ENCODE measurements around the gene RPS6KC1. TPM values are rescaled to one million over a fixed set of nuclear protein-coding genes. Genes with fewer than 3 reads are reported as not detected.

RPS6KC1 gene
- total RNA-seq, 2 experiments from 2014 or later, result 9.8 to 12.8 TPM

- ChIA-PET POLR2A (no interaction called here), CTCF (interaction anchor here (1.8 kb wide), 1 partner anchor 16 kb away, joined by 8 read pairs; no protein-coding TSS in a partner anchor)
- H3K4me1 Mint-ChIP-seq, result no peaks in the 10 kb centered on the region
- H3K36me3 Mint-ChIP-seq (ENCODE audit: low read depth), result no peaks in the 10 kb centered on the region
- DNase-seq, result no peak
- no peaks in the 10 kb centered on the region for H3K27me3 Mint-ChIP-seq
- no peak overlapping the region for H3K4me3 Mint-ChIP-seq
- no peak overlapping the region for H3K27ac Mint-ChIP-seq
- no peaks in the 10 kb centered on the region for H3K9me3 Mint-ChIP-seq
Observed at GRCh38 chr1:213245260-213245910, 194.3 kb downstream of the RPS6KC1 start.

GRCh38 chr1:213247038-213247437 lies 196.0 kb downstream of the RPS6KC1 start:
- ChIA-PET CTCF (interaction anchor here (0.6 to 1.8 kb wide), 2 partner anchors 17 to 226 kb away, joined by 4 to 8 read pairs; no protein-coding TSS in a partner anchor), POLR2A (interaction anchor here (0.7 kb wide), 1 partner anchor 17 kb away, joined by 6 read pairs; no protein-coding TSS in a partner anchor)
- no peaks in the 10 kb centered on the region for H3K27me3 Mint-ChIP-seq
- no peaks in the 10 kb centered on the region for H3K9me3 Mint-ChIP-seq
- H3K4me1 Mint-ChIP-seq, result no peaks in the 10 kb centered on the region
- no peak for DNase-seq
- no peak overlapping the region for H3K4me3 Mint-ChIP-seq
- H3K27ac Mint-ChIP-seq, result no peak overlapping the region
- no peaks in the 10 kb centered on the region for H3K36me3 Mint-ChIP-seq (ENCODE audit: low read depth)

- H3K4me1 Mint-ChIP-seq, result no peaks in the 10 kb centered on the region
- no peak for DNase-seq
- no peak overlapping the region for H3K4me3 Mint-ChIP-seq
- POLR2A ChIA-PET, result no interaction called here
- H3K9me3 Mint-ChIP-seq, result no peaks in the 10 kb centered on the region
- H3K36me3 Mint-ChIP-seq (ENCODE audit: low read depth), result no peaks in the 10 kb centered on the region
- CTCF ChIA-PET, result no interaction called here
- no peak overlapping the region for H3K27ac Mint-ChIP-seq
- no peaks in the 10 kb centered on the region for H3K27me3 Mint-ChIP-seq
Observed at GRCh38 chr1:213249395-213249794, 198.4 kb downstream of the RPS6KC1 start.

- H3K9me3 Mint-ChIP-seq, result no peaks in the 10 kb centered on the region
- CTCF ChIA-PET, result no interaction called here
- no peak for DNase-seq
- H3K27me3 Mint-ChIP-seq, result no peaks in the 10 kb centered on the region
- no peak overlapping the region for H3K4me3 Mint-ChIP-seq
- no peak overlapping the region for H3K27ac Mint-ChIP-seq
- no peaks in the 10 kb centered on the region for H3K4me1 Mint-ChIP-seq
- H3K36me3 Mint-ChIP-seq (ENCODE audit: low read depth), result no peaks in the 10 kb centered on the region
- POLR2A ChIA-PET, result no interaction called here
Observed at GRCh38 chr1:213250041-213250440, 199.0 kb downstream of the RPS6KC1 start.

GRCh38 chr1:213250446-213250845 lies 199.4 kb downstream of the RPS6KC1 start:
- Mint-ChIP-seq H3K4me1 (no peaks in the 10 kb centered on the region), H3K36me3 (ENCODE audit: low read depth) (no peaks in the 10 kb centered on the region), H3K9me3 (no peaks in the 10 kb centered on the region), H3K27me3 (no peaks in the 10 kb centered on the region), H3K4me3 (no peak overlapping the region), H3K27ac (no peak overlapping the region)
- DNase-seq, result no peak
- POLR2A ChIA-PET, result no interaction called here
- CTCF ChIA-PET, result no interaction called here

GRCh38 chr1:213251972-213252371 lies 200.9 kb downstream of the RPS6KC1 start:
- no peak overlapping the region for H3K4me3 Mint-ChIP-seq
- no peaks in the 10 kb centered on the region for H3K27me3 Mint-ChIP-seq
- ChIA-PET POLR2A (no interaction called here), CTCF (no interaction called here)
- no peaks in the 10 kb centered on the region for H3K36me3 Mint-ChIP-seq (ENCODE audit: low read depth)
- no peak overlapping the region for H3K27ac Mint-ChIP-seq
- no peak for DNase-seq
- H3K4me1 Mint-ChIP-seq, result no peaks in the 10 kb centered on the region
- H3K9me3 Mint-ChIP-seq, result no peaks in the 10 kb centered on the region

- ChIA-PET CTCF (interaction anchor here (1.0 kb wide), 1 partner anchor 13 kb away, joined by 3 read pairs; no protein-coding TSS in a partner anchor), POLR2A (no interaction called here)
- H3K27ac Mint-ChIP-seq, result no peak overlapping the region
Observed at GRCh38 chr1:213256438-213257087, 205.5 kb downstream of the RPS6KC1 start.

DNA sequence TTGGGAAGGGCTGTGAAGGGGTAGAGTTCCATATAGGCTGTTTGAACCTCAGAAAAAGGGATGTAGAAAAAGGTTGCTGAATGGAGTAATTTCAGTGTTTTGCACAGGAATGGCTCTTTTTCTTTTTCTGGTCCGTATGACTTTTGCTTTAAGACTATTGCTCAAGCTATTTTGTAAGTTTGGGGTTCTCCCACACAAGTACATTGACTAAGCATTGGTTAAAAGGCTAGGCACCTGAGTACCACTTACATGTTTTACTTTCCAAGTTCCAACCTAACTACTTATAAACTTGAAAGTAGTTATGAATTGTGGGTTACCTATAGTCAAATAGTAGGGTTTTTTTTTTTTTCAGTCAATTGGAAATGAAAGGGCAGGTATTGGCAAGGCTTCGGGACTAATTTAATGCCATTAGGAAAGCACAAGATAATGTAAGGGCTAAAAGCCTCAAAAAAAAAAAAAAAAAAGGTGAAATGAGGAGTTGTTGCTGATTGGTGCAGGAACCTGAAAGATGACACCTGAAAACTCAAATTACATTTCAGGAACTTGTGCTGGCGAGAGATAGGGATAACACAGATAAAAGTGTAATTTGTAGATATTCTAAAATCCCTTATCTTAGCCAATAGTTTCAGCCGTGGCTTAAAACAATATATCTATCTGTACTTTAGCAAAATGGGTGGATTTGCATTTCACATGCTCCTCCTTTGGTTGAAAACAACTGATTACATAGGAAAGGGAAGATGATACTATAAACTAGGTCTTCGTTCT lies 209.5 kb downstream of the RPS6KC1 start:
- Mint-ChIP-seq H3K9me3 (no peaks in the 10 kb centered on the region), H3K27ac (no peak overlapping the region), H3K36me3 (ENCODE audit: low read depth) (peaks cover 4% of the 10 kb centered on the region), H3K27me3 (no peaks in the 10 kb centered on the region), H3K4me1 (no peaks in the 10 kb centered on the region), H3K4me3 (no peak overlapping the region)
- no peak for DNase-seq
- CTCF ChIA-PET, result no interaction called here
- POLR2A ChIA-PET, result no interaction called here

More at GRCh38 chr1:213256438-213257087, 205.5 kb downstream of the RPS6KC1 start:
- no peak overlapping the region for H3K4me3 Mint-ChIP-seq
- H3K4me1 Mint-ChIP-seq, result no peaks in the 10 kb centered on the region
- no peaks in the 10 kb centered on the region for H3K36me3 Mint-ChIP-seq (ENCODE audit: low read depth)
- DNase-seq, result no peak
- no peaks in the 10 kb centered on the region for H3K9me3 Mint-ChIP-seq
- H3K27me3 Mint-ChIP-seq, result no peaks in the 10 kb centered on the region

DNA sequence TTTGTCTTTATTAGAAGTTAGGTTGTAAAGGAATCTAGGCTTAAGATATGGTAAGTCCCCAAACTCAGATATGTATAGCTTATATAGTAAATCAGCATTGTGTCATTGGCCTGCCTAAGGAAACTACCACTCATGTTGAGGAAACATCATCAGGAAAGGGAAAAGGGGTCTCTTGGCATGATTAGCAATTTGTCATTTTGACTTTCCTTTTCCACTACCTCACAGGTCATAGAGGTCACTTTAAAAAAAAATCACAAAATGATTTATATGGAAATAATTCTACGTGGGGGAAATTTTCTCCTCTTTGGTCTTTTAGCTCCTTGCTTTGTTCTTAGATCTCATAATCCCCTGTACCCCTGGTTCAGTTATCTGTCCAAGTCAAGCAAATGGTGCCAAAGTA lies 213.5 kb downstream of the RPS6KC1 start:
- Mint-ChIP-seq H3K4me1 (peaks cover 1% of the 10 kb centered on the region), H3K27ac (no peak overlapping the region), H3K4me3 (no peak overlapping the region), H3K27me3 (no peaks in the 10 kb centered on the region), H3K9me3 (no peaks in the 10 kb centered on the region), H3K36me3 (ENCODE audit: low read depth) (peaks cover 9% of the 10 kb centered on the region)
- no peak for DNase-seq
- ChIA-PET CTCF (interaction anchor here (0.6 kb wide), 1 partner anchor 91 kb away, joined by 3 read pairs; no protein-coding TSS in a partner anchor), POLR2A (interaction anchor here (0.5 kb wide), 1 partner anchor 18 kb away, joined by 6 read pairs; no protein-coding TSS in a partner anchor)

DNA sequence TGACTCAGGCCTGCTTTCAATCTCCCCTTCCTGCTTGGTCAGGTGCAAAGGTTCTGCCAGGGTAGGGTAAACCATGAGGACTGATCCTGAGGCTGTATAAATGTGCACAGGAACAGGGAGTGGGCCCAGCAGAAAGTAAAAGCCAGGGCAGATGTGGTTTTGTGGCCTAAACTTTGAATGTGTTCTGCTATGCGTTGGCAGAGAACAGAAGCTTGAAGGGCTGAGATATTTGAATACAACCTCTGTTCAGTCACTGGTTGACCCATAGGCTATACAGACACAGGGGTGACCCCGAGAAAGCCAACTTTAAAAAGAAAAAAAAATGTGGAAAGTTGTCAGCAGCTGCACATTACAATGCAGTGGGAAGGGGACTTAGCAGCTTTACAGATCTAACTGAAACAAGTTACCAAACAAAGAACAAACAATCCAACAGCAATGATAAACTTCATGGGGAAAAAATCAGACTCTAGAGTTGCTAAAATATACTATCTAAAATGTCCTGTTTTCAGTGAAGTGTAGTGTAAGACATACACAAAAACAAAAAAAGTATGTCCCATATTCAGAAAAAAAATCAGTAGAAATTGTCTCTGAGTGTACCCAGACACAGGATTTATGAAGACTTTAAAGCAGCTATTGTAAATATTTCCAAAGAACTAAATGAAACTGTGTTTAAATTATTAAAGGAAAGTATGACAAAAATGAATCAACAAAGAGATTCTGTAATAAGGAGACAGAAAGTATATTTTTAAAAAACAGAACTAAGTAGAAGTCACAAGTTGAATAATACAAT lies 216.1 kb downstream of the RPS6KC1 start:
- Mint-ChIP-seq H3K9me3 (no peaks in the 10 kb centered on the region), H3K27me3 (no peaks in the 10 kb centered on the region)
- CTCF ChIA-PET, result no interaction called here

DNA sequence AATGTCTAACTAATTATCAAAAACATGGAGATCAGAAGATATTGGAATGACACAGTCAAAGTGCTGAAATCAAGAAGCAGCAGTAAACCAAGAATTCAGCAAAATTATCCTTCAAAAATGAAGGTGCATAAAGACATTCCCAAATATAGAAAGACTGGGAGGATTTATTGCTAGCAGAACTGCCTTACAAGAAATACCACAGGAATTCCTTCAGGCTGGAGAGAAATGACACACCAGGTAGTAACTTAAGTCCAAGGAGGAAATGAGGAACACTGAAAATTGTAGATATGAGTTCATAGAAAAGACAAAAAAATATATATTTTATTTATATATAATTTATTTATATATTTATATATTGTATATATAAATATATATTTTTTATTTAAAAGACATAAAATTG lies 217.2 kb downstream of the RPS6KC1 start:
- Mint-ChIP-seq H3K27ac (no peak overlapping the region), H3K4me1 (peaks cover 1% of the 10 kb centered on the region), H3K27me3 (no peaks in the 10 kb centered on the region), H3K36me3 (ENCODE audit: low read depth) (peaks cover 12% of the 10 kb centered on the region), H3K9me3 (no peaks in the 10 kb centered on the region), H3K4me3 (no peak overlapping the region)
- ChIA-PET CTCF (no interaction called here), POLR2A (no interaction called here)
- no peak for DNase-seq

More for the DNA sequence above, 216.1 kb downstream of the RPS6KC1 start:
- peaks cover 9% of the 10 kb centered on the region for H3K36me3 Mint-ChIP-seq (ENCODE audit: low read depth)
- H3K4me1 Mint-ChIP-seq, result peaks cover 1% of the 10 kb centered on the region
- POLR2A ChIA-PET, result no interaction called here
- no peak for DNase-seq
- no peak overlapping the region for H3K27ac Mint-ChIP-seq
- no peak overlapping the region for H3K4me3 Mint-ChIP-seq

DNA sequence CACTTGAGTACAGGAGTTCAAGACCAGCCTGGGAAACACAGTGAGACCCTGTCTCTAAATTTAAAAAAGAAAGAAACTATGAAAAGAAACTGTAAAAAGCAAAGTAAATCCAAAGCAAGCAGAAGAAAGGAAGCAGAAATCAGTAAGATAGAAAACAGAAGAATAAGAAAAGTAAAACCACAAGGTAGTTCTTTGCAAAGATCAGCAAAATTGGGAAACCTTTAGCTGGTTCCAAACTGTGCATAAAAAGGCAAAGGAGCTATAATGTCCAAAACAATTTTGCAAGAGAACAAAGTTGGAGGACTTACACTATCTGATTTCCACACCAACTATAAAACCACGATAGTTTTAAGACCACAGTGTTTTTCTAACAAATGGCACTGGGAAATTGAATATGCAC lies 218.8 kb downstream of the RPS6KC1 start:
- no peak overlapping the region for H3K4me3 Mint-ChIP-seq
- peaks cover 9% of the 10 kb centered on the region for H3K4me1 Mint-ChIP-seq
- ChIA-PET CTCF (no interaction called here), POLR2A (no interaction called here)
- peaks cover 15% of the 10 kb centered on the region for H3K36me3 Mint-ChIP-seq (ENCODE audit: low read depth)
- H3K9me3 Mint-ChIP-seq, result no peaks in the 10 kb centered on the region
- no peak for DNase-seq
- no peaks in the 10 kb centered on the region for H3K27me3 Mint-ChIP-seq
- peak overlapping the region; percentile 20 for H3K27ac Mint-ChIP-seq

Measured in activated CD4-positive, alpha-beta T cell treated with anti-CD3 and anti-CD28 coated beads, Interleukin-2, amount 10 ng/mL, durations not matched to agents 7 days and 5 days (primary cell).